ENCODE data around the gene TNFRSF1B.
A peak's percentile ranks its signal among the peaks of the same experiment; 100 is the strongest.

TNFRSF1B gene

GRCh38 chr1:12204754-12205658 lies 38.2 kb downstream of the TNFRSF1B start:
- TF ChIP-seq CTCF (IDR thresholded peaks at IDR 0.05; ENCODE audit: low read depth, low read length, missing control alignments) = no peak
- in situ Hi-C loops (cut with HindIII; ENCODE audit: low sequenced_read_pairs) = no loop called here
- no peak for DNase-seq (ENCODE audit: low read depth)
- no peak overlapping the region for H3K4me3 ChIP-seq (ENCODE audit: low read depth, low read length)

GRCh38 chr1:12206238-12206637 lies 39.4 kb downstream of the TNFRSF1B start:
- H3K4me3 ChIP-seq (ENCODE audit: low read depth, low read length) = no peak overlapping the region
- no peak for TF ChIP-seq CTCF (IDR thresholded peaks at IDR 0.05; ENCODE audit: low read depth, low read length, missing control alignments)
- DNase-seq (ENCODE audit: low read depth) = no peak
- in situ Hi-C loops (cut with HindIII; ENCODE audit: low sequenced_read_pairs) = no loop called here

GRCh38 chr1:12206792-12207424 lies 40.1 kb downstream of the TNFRSF1B start:
- TF ChIP-seq CTCF (IDR thresholded peaks at IDR 0.05; ENCODE audit: low read depth, low read length, missing control alignments) = no peak
- no peak for DNase-seq (ENCODE audit: low read depth)
- in situ Hi-C loops (cut with HindIII; ENCODE audit: low sequenced_read_pairs) = no loop called here
- H3K4me3 ChIP-seq (ENCODE audit: low read depth, low read length) = no peak overlapping the region

- DNase-seq (ENCODE audit: low read depth) = no peak
- H3K4me3 ChIP-seq (ENCODE audit: low read depth, low read length) = no peak overlapping the region
- in situ Hi-C loops (cut with HindIII; ENCODE audit: low sequenced_read_pairs) = no loop called here
- no peak for TF ChIP-seq CTCF (IDR thresholded peaks at IDR 0.05; ENCODE audit: low read depth, low read length, missing control alignments)
Measured at GRCh38 chr1:12208271-12208670, 41.5 kb downstream of the TNFRSF1B start.

GRCh38 chr1:12208764-12209494 lies 42.1 kb downstream of the TNFRSF1B start:
- in situ Hi-C loops (cut with HindIII; ENCODE audit: low sequenced_read_pairs) = no loop called here
- H3K4me3 ChIP-seq (ENCODE audit: low read depth, low read length) = no peak overlapping the region
- peak; percentile 83 for TF ChIP-seq CTCF (IDR thresholded peaks at IDR 0.05; ENCODE audit: low read depth, low read length, missing control alignments)
- peak; percentile 62 for DNase-seq (ENCODE audit: low read depth)

GRCh38 chr1:12209495-12209832 lies 42.7 kb downstream of the TNFRSF1B start:
- in situ Hi-C loops (cut with HindIII; ENCODE audit: low sequenced_read_pairs) = no loop called here
- H3K4me3 ChIP-seq (ENCODE audit: low read depth, low read length) = no peak overlapping the region
- no peak for DNase-seq (ENCODE audit: low read depth)
- no peak for TF ChIP-seq CTCF (IDR thresholded peaks at IDR 0.05; ENCODE audit: low read depth, low read length, missing control alignments)

All from astrocyte of the cerebellum (primary cell).